HG03571 (cell line): ENCODE data around the gene C19orf47.
"Not testable (repeated sequence)": the region's sequence is repeated elsewhere in the genome, so short reads cannot be mapped to it uniquely, and the experiment has no call there.

Experiments
- ATAC-seq: cut with Tn5 transposase; IDR thresholded peaks from one replicate; pipeline ENCODE4 v1.9.1; 2021; ENCODE audit not compliant: unreplicated experiment

C19orf47 gene

GRCh38 chr19:40377876-40378385, 29.7 kb upstream of the C19orf47 start:
- ATAC-seq: no peak

DNA sequence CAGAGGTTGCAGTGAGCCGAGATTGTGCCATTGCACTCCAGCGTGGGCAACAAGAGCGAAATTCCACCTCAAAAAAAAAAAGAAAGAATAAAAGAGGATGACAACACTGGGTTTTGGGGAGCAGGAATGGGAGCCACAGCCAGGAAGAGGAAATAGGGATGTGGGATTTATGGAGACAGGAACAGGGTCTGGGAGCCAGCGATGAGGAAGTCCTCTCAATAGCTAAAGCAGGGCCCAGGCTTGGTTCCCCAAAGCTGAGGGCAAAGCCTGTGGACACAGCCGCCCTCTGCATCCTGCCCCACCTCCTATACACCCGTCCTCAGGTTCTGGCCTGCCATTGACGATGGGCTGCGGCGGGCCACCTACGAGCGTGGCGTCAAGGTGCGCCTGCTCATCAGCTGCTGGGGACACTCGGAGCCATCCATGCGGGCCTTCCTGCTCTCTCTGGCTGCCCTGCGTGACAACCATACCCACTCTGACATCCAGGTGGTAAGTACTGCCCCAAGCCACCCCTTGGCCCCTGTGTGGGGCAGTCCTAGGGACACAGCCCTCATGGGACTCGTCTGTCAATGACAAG, 28.2 kb upstream of the C19orf47 start:
- ATAC-seq: no peak

- no peak for ATAC-seq
Observed at GRCh38 chr19:40374084-40374483, 25.9 kb upstream of the C19orf47 start.

GRCh38 chr19:40371802-40372122, 23.6 kb upstream of the C19orf47 start:
- ATAC-seq: no peak

DNA sequence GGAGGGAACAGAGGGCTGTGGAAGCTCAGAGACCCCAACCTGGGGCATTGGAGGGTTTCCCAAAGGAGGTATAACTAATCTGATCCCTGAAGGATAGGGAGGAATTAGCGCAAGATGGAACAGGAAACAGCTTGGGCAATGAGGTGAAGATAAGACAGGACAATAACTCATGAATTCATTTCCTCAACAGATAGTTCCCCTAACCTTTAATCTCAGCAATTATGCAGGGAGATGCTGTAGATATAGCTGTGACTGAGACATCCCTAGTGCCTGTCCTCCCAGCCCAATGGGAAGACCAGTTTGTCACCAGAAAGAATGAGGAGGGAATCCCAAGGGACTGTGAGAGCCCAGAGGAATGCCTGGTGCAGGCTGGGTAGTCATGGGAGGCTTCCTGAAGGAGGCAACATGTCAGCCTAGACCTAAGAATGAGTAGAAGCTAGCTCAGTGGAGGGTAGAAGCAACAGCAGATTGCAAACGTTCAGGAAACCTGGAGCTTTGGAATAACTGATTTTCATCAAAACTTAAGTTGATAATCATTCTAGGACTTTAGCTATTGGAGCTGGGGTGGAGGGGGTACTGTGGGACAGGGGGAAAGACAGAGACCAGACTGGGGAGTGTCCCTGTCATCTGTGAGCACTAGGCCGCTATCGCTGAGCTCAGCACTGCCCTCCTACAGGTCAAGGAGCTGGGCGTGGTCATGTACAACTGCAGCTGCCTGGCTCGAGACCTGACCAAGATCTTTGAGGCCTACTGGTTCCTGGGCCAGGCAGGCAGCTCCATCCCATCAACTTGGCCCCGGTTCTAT, 23.0 kb upstream of the C19orf47 start:
- no peak for ATAC-seq

DNA sequence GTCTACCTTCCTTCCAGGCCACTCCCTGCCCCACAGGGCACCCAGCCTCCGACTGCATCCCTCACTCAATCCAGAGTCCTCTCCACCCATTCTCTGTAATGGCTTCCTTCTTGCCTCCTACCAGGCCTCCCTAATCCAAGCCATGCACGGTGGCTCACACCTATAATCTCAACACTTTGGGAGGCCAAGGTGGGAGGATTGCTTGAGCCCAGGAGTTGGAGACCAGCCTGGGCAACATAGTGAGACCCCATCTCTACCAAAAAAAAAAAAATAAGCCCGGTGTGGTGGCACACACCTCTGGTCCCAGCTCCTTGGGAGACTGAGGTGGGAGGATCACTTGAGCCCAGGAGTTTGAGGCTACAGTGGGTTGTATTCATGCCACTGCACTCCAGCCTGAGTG, 22.1 kb upstream of the C19orf47 start:
- not testable (repeated sequence) for ATAC-seq

GRCh38 chr19:40369797-40370196, 21.6 kb upstream of the C19orf47 start:
- no peak for ATAC-seq

- ATAC-seq: no peak
Observed at GRCh38 chr19:40367577-40368434, 19.6 kb upstream of the C19orf47 start.

DNA sequence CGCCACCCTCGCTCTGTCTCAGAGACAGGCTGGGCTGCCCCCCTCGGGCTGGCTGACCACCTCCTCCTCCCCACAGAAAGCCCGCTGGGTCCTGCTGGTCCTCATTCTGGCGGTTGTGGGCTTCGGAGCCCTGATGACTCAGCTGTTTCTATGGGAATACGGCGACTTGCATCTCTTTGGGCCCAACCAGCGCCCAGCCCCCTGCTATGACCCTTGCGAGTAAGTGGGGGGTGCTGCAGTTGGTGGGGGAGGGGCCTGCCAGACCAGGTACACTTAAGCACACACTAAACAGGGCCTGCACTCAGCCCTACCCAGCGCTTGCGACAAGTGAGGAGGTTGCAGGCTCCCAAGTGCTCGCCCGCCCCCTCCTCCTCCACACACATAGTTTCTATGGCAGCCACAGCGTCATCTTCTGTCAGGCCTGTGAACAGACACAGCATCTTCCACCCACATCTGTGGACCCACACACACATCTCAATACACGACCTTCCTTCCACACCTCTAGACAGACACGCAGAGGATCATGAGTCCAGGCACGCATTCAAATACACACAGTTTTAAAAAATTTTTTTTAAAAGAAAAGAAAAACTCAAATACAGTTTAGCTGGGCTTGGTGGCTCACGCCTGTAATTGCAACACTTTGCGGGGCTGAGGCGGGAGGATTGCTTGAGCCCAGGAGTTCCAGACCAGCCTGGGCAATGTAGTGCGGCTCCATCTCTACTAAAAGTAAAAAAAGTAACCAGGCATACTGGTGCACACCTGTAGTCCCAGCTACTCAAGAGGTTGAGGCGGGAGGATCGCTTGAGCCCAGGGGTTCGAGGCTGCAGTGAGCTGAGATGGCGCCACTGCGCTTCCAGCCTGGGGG, 18.7 kb upstream of the C19orf47 start:
- no peak for ATAC-seq

- no peak for ATAC-seq
Observed at GRCh38 chr19:40365613-40366401, 17.6 kb upstream of the C19orf47 start.

DNA sequence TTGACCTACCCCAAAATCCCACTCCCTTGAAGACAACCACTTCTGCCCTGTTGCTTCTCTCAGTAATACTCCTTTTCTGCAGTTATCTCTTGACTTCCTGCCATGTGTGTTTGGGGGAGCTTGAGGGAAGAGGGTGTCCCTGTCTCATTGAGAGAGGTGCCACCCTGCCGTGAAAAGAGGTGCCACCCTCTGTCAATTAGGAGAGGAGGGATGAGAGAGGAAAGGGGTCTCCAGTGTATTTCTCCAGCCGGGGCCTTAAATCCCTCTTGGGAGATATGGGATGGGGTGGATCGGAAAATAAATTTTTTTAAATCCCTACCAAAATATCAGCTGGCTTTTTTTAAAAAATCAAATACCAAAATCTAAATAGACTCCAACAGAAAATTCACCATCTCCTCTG, 16.8 kb upstream of the C19orf47 start:
- ATAC-seq: no peak

DNA sequence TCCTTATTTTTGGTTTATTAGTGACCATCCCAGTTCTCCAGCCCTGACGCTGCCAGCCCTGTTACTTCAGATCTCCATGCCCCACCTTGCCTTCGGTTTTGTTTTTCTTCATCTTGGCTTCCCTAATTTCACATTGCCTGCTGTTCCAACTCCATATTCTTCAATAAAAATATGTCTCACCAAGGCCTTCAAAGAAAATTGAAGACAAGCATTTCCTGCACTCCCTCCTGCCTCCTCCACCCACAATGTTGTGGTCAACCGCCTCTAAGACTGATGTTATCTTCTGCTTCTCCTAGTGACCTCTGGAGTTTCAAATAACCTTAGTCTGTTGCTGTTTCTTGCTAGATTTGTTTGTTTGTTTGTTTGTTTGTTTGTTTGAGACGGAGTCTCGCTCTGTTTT, 14.9 kb upstream of the C19orf47 start:
- no peak for ATAC-seq

GRCh38 chr19:40362160-40362559, 14.0 kb upstream of the C19orf47 start:
- no peak for ATAC-seq

- ATAC-seq: no peak
Observed at GRCh38 chr19:40360708-40361241, 12.6 kb upstream of the C19orf47 start.

DNA sequence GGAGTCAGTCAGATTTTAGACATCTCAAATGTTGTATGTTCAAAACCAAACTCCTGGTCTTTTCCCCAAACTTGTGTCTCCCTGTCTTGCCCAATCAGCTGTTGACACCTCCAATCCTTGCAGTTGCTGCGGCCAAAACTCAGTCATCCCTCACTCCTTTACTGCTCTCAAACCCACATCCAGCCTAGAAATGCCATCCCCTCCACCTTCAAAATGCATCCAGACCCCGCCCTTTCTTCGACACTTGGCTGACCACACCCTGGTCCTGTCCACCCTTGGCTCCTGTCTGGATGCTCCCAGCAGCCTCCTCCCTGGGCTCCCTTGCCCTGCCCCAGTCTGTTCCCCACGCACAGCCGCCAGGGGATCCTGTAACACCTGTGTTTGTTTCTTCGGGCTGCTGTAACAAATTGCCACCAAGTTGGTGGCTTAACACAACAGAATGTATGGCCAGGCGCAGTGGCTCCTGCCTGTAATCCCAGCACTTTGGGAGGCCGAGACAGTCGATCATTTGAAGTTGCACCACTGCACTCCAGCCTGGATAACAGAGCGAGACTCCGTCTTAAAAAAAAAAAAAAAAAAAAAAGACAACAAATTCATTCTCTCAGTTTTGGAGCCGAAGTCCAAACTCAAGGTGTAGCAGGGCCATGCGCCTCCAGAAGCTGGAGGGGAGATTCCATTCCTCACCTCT, 12.0 kb upstream of the C19orf47 start:
- no peak for ATAC-seq

- no peak for ATAC-seq
Observed at GRCh38 chr19:40358773-40359172, 10.6 kb upstream of the C19orf47 start.

DNA sequence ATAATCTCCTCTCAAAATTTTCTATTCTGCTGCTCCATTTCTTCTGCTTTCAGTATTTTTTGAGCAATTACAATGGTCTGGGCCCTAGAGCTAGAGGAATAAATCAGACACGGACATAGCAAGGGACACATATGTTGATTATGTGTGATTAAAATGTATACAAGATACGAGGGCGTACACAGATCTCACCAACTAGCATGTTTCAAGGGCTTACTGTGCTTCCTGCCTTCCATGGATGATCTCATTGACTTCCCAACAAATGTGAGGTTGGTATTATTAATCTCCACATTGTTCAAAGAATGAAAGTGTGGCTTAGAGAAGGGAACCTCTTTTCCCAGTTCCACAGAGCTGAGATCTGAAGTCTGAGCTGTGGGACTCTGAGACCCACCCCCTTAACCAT, 9.4 kb upstream of the C19orf47 start:
- no peak for ATAC-seq

DNA sequence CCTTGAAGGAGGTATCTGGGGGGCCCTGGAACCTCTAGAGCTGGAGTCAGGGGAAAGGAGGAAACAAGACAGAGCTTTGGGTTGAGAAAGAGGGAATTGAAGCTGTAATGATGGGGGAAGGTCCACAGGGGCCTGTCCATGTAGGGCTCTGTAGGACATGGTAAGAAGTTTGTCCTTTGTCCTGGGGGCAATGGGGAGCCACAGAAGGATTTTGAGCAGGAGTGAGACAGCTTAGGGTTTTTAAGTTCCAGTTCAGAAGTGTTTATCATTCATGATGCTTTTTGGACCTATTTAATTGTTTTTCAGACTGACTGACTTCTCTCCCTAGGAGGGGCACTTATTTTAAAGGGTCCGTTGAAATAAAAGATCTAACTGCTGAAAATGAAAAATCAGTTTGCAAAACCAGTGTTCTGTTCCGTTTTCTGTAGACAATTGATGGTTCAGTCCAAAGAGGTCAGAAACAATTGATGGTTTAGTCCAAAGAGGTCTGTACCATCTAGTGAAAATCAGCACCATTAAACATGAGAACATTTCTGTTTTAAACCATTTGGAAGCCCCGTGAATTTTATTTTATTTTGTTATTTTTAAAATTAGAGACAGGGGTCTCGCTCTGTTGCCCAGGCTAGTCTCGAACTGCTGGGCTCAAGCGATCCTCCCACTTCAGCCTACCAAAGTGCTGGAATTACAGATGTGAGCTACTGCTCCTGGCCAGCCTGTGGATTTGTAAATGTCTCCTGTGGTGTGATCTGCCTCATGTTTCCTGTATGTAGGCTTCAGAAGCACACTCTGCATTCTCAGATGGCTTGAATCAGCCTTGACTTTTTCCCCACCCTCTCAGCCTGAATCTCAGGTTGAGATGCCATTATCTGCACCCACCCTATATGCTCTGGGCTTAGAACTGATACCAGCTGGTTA, 8.7 kb upstream of the C19orf47 start:
- ATAC-seq: no peak
